ENCODE data around the gene WDR90. TPM values are rescaled to one million over a fixed set of nuclear protein-coding genes. Genes with fewer than 3 reads are reported as not detected.

WDR90 gene
- polyA plus RNA-seq, 3 donors = 0.13 to 16.5 (median 1.1) TPM

- TF ChIP-seq, protein P1, sequence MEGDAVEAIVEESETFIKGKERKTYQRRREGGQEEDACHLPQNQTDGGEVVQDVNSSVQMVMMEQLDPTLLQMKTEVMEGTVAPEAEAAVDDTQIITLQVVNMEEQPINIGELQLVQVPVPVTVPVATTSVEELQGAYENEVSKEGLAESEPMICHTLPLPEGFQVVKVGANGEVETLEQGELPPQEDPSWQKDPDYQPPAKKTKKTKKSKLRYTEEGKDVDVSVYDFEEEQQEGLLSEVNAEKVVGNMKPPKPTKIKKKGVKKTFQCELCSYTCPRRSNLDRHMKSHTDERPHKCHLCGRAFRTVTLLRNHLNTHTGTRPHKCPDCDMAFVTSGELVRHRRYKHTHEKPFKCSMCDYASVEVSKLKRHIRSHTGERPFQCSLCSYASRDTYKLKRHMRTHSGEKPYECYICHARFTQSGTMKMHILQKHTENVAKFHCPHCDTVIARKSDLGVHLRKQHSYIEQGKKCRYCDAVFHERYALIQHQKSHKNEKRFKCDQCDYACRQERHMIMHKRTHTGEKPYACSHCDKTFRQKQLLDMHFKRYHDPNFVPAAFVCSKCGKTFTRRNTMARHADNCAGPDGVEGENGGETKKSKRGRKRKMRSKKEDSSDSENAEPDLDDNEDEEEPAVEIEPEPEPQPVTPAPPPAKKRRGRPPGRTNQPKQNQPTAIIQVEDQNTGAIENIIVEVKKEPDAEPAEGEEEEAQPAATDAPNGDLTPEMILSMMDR (IDR thresholded peaks at IDR 0.05) = peak; percentile 22
- Mint-ChIP-seq H3K36me3 (peaks cover 17 to 23% of the 10 kb centered on the region in 2 donors), H3K9me3 (no peaks in the 10 kb centered on the region), H3K4me3 (peak overlapping the region; percentile 74 to 76), H3K27me3 (ENCODE audit: low read depth in 3 of 3) (peaks cover 10 to 20% (median 10%) of the 10 kb centered on the region in 3 donors), H3K27ac (peak overlapping the region in 5 of 7 donors; percentile 20 to 73 (median 50)), H3K4me1 (peaks cover 26% of the 10 kb centered on the region)
- Histone ChIP-seq H4K20me1 (ENCODE audit: insufficient read depth, low read length) (peaks cover 32% of the 10 kb centered on the region), H3K27me3 (ENCODE audit: control insufficient read depth in 2 of 2, insufficient read depth in 2 of 2, low read length in 2 of 2) (peaks cover 2 to 15% of the 10 kb centered on the region in 2 donors), H3K9ac (ENCODE audit: insufficient read depth, low read length, poor library complexity, severe bottlenecking) (peak overlapping the region; percentile 78), H2AFZ (ENCODE audit: insufficient read depth, low read depth, low read length, poor library complexity, severe bottlenecking) (peak overlapping the region; percentile 79), H3K4me1 (ENCODE audit: control insufficient read depth in 1 of 2, insufficient read depth in 2 of 2, low read length in 2 of 2) (peaks cover 38 to 63% of the 10 kb centered on the region in 2 donors), H3K4me3 (replicated peaks in 1 of 3; ENCODE audit: low read depth in 2 of 3, low read length in 3 of 3) (peak overlapping the region; percentile 58 to 82 (median 76)), H3K27ac (ENCODE audit: low read depth in 1 of 2, low read length in 2 of 2) (peak overlapping the region; percentile 52 to 74), H3K36me3 (replicated peaks in 1 of 2; ENCODE audit: control insufficient read depth in 1 of 2, insufficient read depth in 2 of 2, low read length in 2 of 2) (peaks cover 10 to 20% of the 10 kb centered on the region in 2 donors), H3K79me2 (ENCODE audit: insufficient read depth, low read length) (peaks cover 33% of the 10 kb centered on the region), H3K4me2 (replicated peaks; ENCODE audit: extremely low read depth, low read length, poor library complexity, severe bottlenecking) (peak overlapping the region; percentile 95), H3K9me3 (replicated peaks in 1 of 2; ENCODE audit: control insufficient read depth in 1 of 2, insufficient read depth in 1 of 2, low read length in 2 of 2) (no peaks in the 10 kb centered on the region)
- intact Hi-C loops (cut with micrococcal nuclease) = loop anchor here (5.0 kb wide), 2 partner anchors 44 to 94 kb away; partner anchors contain the start of gene METTL26 (in 1 of the 2)
- WGBS (ENCODE audit: insufficient coverage) = 46% methylated on average over 36 of the region's 44 CpGs
- peak; percentile 20 to 46 (median 30) for DNase-seq
Observed at GRCh38 chr16:680967-681745, 32.0 kb downstream of the WDR90 start.

DNA sequence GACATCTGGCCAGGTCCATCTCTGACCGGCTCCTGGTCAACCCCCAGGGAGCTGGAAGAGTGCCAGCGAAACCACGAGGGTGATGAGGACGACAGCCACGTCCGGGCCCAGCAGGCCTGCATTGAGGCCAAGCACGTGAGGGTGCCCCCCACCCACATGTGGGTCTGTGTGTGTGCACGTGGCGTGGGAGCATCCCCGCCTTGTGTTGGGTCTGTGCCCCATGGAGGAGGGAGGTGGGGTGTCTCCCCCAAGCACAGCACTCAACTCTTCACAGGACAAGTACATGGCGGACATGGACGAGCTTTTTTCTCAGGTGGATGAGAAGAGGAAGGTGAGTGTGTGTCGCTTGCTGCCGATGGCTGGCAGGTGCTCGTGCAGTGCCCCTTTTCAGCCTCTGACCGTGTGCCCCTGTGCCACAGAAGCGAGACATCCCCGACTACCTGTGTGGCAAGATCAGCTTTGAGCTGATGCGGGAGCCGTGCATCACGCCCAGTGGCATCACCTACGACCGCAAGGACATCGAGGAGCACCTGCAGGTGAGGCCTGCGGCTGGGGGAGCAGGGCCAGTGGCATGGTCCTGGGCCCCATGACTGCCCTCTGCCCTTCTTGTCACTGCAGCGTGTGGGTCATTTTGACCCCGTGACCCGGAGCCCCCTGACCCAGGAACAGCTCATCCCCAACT is 32.7 kb downstream of the WDR90 start:
- H3K79me2 ChIP-seq (ENCODE audit: insufficient read depth, low read length) = peaks cover 33% of the 10 kb centered on the region
- H3K4me2 ChIP-seq (replicated peaks; ENCODE audit: extremely low read depth, low read length, poor library complexity, severe bottlenecking) = peak overlapping the region; percentile 95
- intact Hi-C loops (cut with micrococcal nuclease) = loop anchor here (5.0 kb wide), 2 partner anchors 45 to 95 kb away; partner anchors contain the start of gene METTL26 (in 1 of the 2)
- no peak overlapping the region for H3K9ac ChIP-seq (ENCODE audit: insufficient read depth, low read length, poor library complexity, severe bottlenecking)
- H3K4me1 ChIP-seq (ENCODE audit: control insufficient read depth in 1 of 2, insufficient read depth in 2 of 2, low read length in 2 of 2) = peaks cover 38 to 63% of the 10 kb centered on the region in 2 donors
- H3K9me3 ChIP-seq (replicated peaks in 1 of 2; ENCODE audit: control insufficient read depth in 1 of 2, insufficient read depth in 1 of 2, low read length in 2 of 2) = no peaks in the 10 kb centered on the region
- peaks cover 2 to 12% (median 4%) of the 10 kb centered on the region in 3 donors for H3K27me3 Mint-ChIP-seq (ENCODE audit: low read depth in 3 of 3)
- H3K36me3 ChIP-seq (replicated peaks in 1 of 2; ENCODE audit: control insufficient read depth in 1 of 2, insufficient read depth in 2 of 2, low read length in 2 of 2) = peaks cover 13 to 20% of the 10 kb centered on the region in 2 donors
- H3K4me3 Mint-ChIP-seq = peak overlapping the region in 1 of 2 donors; percentile 31
- H3K4me3 ChIP-seq (replicated peaks in 1 of 3; ENCODE audit: low read depth in 2 of 3, low read length in 3 of 3) = peak overlapping the region in 1 of 3 experiments; percentile 82
- peak overlapping the region in 2 of 7 donors; percentile 19 to 57 for H3K27ac Mint-ChIP-seq
- peak in 1 of 3 donors; percentile 9 for DNase-seq
- H2AFZ ChIP-seq (ENCODE audit: insufficient read depth, low read depth, low read length, poor library complexity, severe bottlenecking) = no peak overlapping the region
- H3K4me1 Mint-ChIP-seq = peaks cover 26% of the 10 kb centered on the region
- peaks cover 32% of the 10 kb centered on the region for H4K20me1 ChIP-seq (ENCODE audit: insufficient read depth, low read length)
- WGBS (ENCODE audit: insufficient coverage) = 94% methylated on average over 15 of the region's 28 CpGs
- TF ChIP-seq, protein P1 (IDR thresholded peaks at IDR 0.05) = no peak
- peaks cover 18 to 29% of the 10 kb centered on the region in 2 donors for H3K36me3 Mint-ChIP-seq
- no peaks in the 10 kb centered on the region for H3K9me3 Mint-ChIP-seq
- H3K27ac ChIP-seq (ENCODE audit: low read depth in 1 of 2, low read length in 2 of 2) = no peak overlapping the region
- H3K27me3 ChIP-seq (ENCODE audit: control insufficient read depth in 2 of 2, insufficient read depth in 2 of 2, low read length in 2 of 2) = peaks cover 0 to 8% of the 10 kb centered on the region in 2 donors
